Ovary (tissue), 9 donors: ENCODE data around the gene NDFIP1. TPM values are rescaled to one million over a fixed set of nuclear protein-coding genes. Genes with fewer than 3 reads are reported as not detected.

ENCODE experiments used
- DNase-seq, 5 donors: peaks; one replicate each; pipeline ENCODE4 v3.0.0-alpha.2; 2019 to 2020
- H3K27ac ChIP-seq, 2 donors: fragments of 200-600 bp; one replicate each; pipeline versions ENCODE4 v1.5.1 to v1.8.0; 2019 to 2022
- H3K27me3 ChIP-seq: fragments of 200-600 bp; one replicate; pipeline ENCODE4 v1.8.0; 2022
- H3K36me3 ChIP-seq: fragments of 200-600 bp; sonication (generic); one replicate; pipeline ENCODE4 v1.5.1; 2019
- H3K4me1 ChIP-seq: one replicate; pipeline ENCODE4 v1.8.1; 2013; ENCODE audit warnings: mild to moderate bottlenecking, moderate library complexity; ENCODE audit not compliant: insufficient read depth
- H3K4me3 ChIP-seq: fragments of 200-600 bp; sonication (generic); one replicate; pipeline ENCODE4 v1.5.1; 2017
- H3K9me3 ChIP-seq, 2 donors: fragments of 200-600 bp in 1 of 2; sonication (generic) in 1 of 2; one replicate each; pipeline versions ENCODE4 v1.5.1 to v1.8.1; 2013 to 2019; ENCODE audit warnings: mild to moderate bottlenecking in 1 of 2, moderate library complexity in 1 of 2
- CTCF ChIP-seq, 3 donors: fragments of 450-650 bp in 2 of 3; fragments of 200-600 bp in 1 of 3; IDR thresholded peaks; one replicate each; pipeline versions ENCODE4 v1.5.1 to v1.8.0; 2016 to 2022; ENCODE audit warnings: antibody characterized with exemption in 3 of 3, mild to moderate bottlenecking in 1 of 3
- EP300 ChIP-seq: sonication (generic); formaldehyde crosslinking; IDR thresholded peaks from one replicate; pipeline ENCODE4 v1.6.1; 2017; ENCODE audit warnings: antibody characterized with exemption
- POLR2A ChIP-seq: fragments of 450-650 bp; IDR thresholded peaks from one replicate; pipeline ENCODE4 v1.6.1; 2017; ENCODE audit warnings: antibody characterized with exemption, mild to moderate bottlenecking, moderate library complexity
- WGBS, 3 donors: extraction: QIAGEN DNeasy Blood & Tissue Kit in 1 of 3; methylation state at CpG; one replicate each; pipeline versions ENCODE4 v1.1.5 to v1.1.7; 2013 to 2017; 5-methylcytosine and 5-hydroxymethylcytosine counted together
- intact Hi-C, 4 donors: fragments of 100-400 bp; cut with DNase I; formaldehyde crosslinking; loops; one replicate each; pipeline versions ENCODE4 v1.11.0 to v1.15.1; 2022 to 2023
- polyA plus RNA-seq, 2 donors: library from polyadenylated mRNA; stranded (reverse); fragments of 200-250 nt in 1 of 2; fragments of 350-450 nt in 1 of 2; fragmentation: Illumina TruSeq in 1 of 2; extraction: RNeasy Lipid Tissue Mini Kit (QIAGEN cat#74804) in 1 of 2; gene quantifications; one replicate each; pipeline ENCODE4 v1.2.3, GENCODE V29; 2013 to 2014
- total RNA-seq, 7 donors: library from RNA; depleted of rRNA in 2 of 7; stranded (reverse); fragments of >200 nt in 2 of 7; fragmentation: NEBNext Ultra II Directional in 3 of 7; extraction: Animal tissue kit (Norgen Biotek cat#: 25700) in 3 of 7; gene quantifications; one replicate each; pipeline versions ENCODE4 v1.1.0 to v1.2.4, GENCODE V29; 2016 to 2023
- donor health status: DM: no; HTN: no; CAD: no; lungs with moderate emphysema.
- donor health status: DM: no; HTN: no; CAD: no.
- donor health status: Bipolar disorder and iron deficiency.
- donor health status: DM: yes; HTN: yes; CAD: no.
- donor health status: DM: no; HTN: no; CAD: no.
- donor health status: DM: yes; HTN: yes; CAD: no.

NDFIP1 gene
- total and polyA plus RNA-seq, 9 donors = 54.8 to 192 (median 70.0) TPM

GRCh38 chr5:142134331-142135010 is 25.9 kb downstream of the NDFIP1 start:
- no peak for DNase-seq
- H3K4me1 ChIP-seq = no peaks in the 10 kb centered on the region
- no peak for TF ChIP-seq EP300
- no peak for TF ChIP-seq CTCF (IDR thresholded peaks at IDR 0.05)
- H3K27ac ChIP-seq = no peak overlapping the region
- intact Hi-C loops = loop anchor here in 1 of 4 donors (10.0 kb wide), 1 partner anchor 130 kb away; no protein-coding TSS in a partner anchor
- no peaks in the 10 kb centered on the region for H3K9me3 ChIP-seq
- no peaks in the 10 kb centered on the region for H3K36me3 ChIP-seq
- no peak overlapping the region for H3K4me3 ChIP-seq
- H3K27me3 ChIP-seq = no peaks in the 10 kb centered on the region
- WGBS, 3 donors = 73 to 79% (median 77%) methylated on average over 7 of the region's 7 CpGs

- Histone ChIP-seq H3K9me3 (no peaks in the 10 kb centered on the region), H3K27ac (no peak overlapping the region), H3K4me3 (no peak overlapping the region), H3K4me1 (no peaks in the 10 kb centered on the region), H3K36me3 (peaks cover 4% of the 10 kb centered on the region), H3K27me3 (no peaks in the 10 kb centered on the region)
- intact Hi-C loops = loop anchor here in 2 of 4 donors (10.0 kb wide), 2 partner anchors 127 to 137 kb away; partner anchors contain the start of gene GNPDA1 (in 1 of the 2)
- DNase-seq = no peak
- TF ChIP-seq CTCF (IDR thresholded peaks at IDR 0.05) = no peak
- TF ChIP-seq POLR2A = no peak
- no peak for TF ChIP-seq EP300
Measured at GRCh38 chr5:142141463-142141862, 32.9 kb downstream of the NDFIP1 start.

GRCh38 chr5:142143878-142144277 is 35.3 kb downstream of the NDFIP1 start:
- TF ChIP-seq CTCF (IDR thresholded peaks at IDR 0.05) (peak in 1 of 3 donors; percentile 11), POLR2A (no peak), EP300 (no peak)
- Histone ChIP-seq H3K36me3 (peaks cover 4% of the 10 kb centered on the region), H3K4me1 (no peaks in the 10 kb centered on the region), H3K9me3 (no peaks in the 10 kb centered on the region), H3K4me3 (no peak overlapping the region), H3K27me3 (no peaks in the 10 kb centered on the region), H3K27ac (no peak overlapping the region)
- 31 to 33% (median 32%) methylated on average over 3 of the region's 3 CpGs for WGBS, 3 donors
- intact Hi-C loops = loop anchor here in 2 of 4 donors (10.0 kb wide), 2 partner anchors 129 to 139 kb away; partner anchors contain the start of gene GNPDA1 (in 1 of the 2)
- DNase-seq = no peak

GRCh38 chr5:142145106-142145900 is 36.7 kb downstream of the NDFIP1 start:
- Histone ChIP-seq H3K9me3 (no peaks in the 10 kb centered on the region), H3K4me3 (no peak overlapping the region), H3K27me3 (no peaks in the 10 kb centered on the region), H3K4me1 (no peaks in the 10 kb centered on the region), H3K36me3 (peaks cover 4% of the 10 kb centered on the region), H3K27ac (no peak overlapping the region)
- intact Hi-C loops = loop anchor here in 3 of 4 donors (1.0 to 10.0 kb wide), 5 partner anchors 131 to 552 kb away; partner anchors contain the start of gene GNPDA1 (in 1 of the 3)
- peak in 3 of 5 donors; percentile 16 to 54 (median 33) for DNase-seq
- no peak for TF ChIP-seq EP300
- no peak for TF ChIP-seq POLR2A
- TF ChIP-seq CTCF (IDR thresholded peaks at IDR 0.05) = peak in 1 of 3 donors; percentile 26
- WGBS, 3 donors = 86 to 88% (median 88%) methylated on average over 4 of the region's 4 CpGs
